ENCODE results near the gene ACTG1.

DNA sequence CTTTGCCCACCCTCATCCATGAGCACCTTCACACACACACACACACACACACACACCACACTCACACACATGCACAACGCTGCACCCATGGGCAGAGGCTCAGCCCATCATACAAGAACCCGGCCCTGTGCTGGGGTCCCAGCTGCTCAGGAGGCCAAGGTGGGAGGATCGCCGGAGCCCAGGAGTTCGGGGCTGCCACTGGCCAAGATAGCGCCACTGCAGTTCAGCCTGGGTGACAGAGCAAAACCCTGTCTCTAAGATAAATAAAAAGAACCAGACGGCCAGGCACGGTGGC is 12.2 kb upstream of the ACTG1 start:
- no peak for TF ChIP-seq HMGXB4 (CRISPR knock-in tag; IDR thresholded peaks at IDR 0.05)
- TF ChIP-seq ZNF423 (CRISPR knock-in tag; IDR thresholded peaks at IDR 0.05): no peak
- TF ChIP-seq CTCF (IDR thresholded peaks at IDR 0.05): no peak
- TF ChIP-seq SMAD3 (CRISPR knock-in tag; IDR thresholded peaks at IDR 0.05; ENCODE audit: borderline replicate concordance): no peak
- TF ChIP-seq ZNF232 (CRISPR knock-in tag; IDR thresholded peaks at IDR 0.05): no peak
- TF ChIP-seq TEAD1 (CRISPR knock-in tag; IDR thresholded peaks at IDR 0.05): no peak
- no peak for TF ChIP-seq NR3C1 (CRISPR knock-in tag; conservative IDR thresholded peaks at IDR 0.05; ENCODE audit: low read depth)
- no peak for TF ChIP-seq ELF4 (CRISPR knock-in tag; IDR thresholded peaks at IDR 0.05; ENCODE audit: low read depth)
- TF ChIP-seq E2F1 (CRISPR knock-in tag; IDR thresholded peaks at IDR 0.05): no peak
- TF ChIP-seq, protein P1, sequence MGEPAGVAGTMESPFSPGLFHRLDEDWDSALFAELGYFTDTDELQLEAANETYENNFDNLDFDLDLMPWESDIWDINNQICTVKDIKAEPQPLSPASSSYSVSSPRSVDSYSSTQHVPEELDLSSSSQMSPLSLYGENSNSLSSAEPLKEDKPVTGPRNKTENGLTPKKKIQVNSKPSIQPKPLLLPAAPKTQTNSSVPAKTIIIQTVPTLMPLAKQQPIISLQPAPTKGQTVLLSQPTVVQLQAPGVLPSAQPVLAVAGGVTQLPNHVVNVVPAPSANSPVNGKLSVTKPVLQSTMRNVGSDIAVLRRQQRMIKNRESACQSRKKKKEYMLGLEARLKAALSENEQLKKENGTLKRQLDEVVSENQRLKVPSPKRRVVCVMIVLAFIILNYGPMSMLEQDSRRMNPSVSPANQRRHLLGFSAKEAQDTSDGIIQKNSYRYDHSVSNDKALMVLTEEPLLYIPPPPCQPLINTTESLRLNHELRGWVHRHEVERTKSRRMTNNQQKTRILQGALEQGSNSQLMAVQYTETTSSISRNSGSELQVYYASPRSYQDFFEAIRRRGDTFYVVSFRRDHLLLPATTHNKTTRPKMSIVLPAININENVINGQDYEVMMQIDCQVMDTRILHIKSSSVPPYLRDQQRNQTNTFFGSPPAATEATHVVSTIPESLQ (CRISPR knock-in tag; IDR thresholded peaks at IDR 0.05): no peak
- no peak for TF ChIP-seq ATF2 (CRISPR knock-in tag; IDR thresholded peaks at IDR 0.05; ENCODE audit: borderline replicate concordance, low read depth)

Measured in WTC11 (cell line).